Activated CD8-positive, alpha-beta memory T cell treated with anti-CD3 and anti-CD28 coated beads, Interleukin-2, amount 50 U/mL, for 4 hours (primary cell): ENCODE results near the gene NSDHL.
"Not testable (repeated sequence)": the region's sequence is repeated elsewhere in the genome, so short reads cannot be mapped to it uniquely, and the experiment has no call there.

Experiments used
- DNase-seq: peaks from one replicate; pipeline ENCODE4 v3.0.0-alpha.2; 2020

The NSDHL gene

GRCh38 chrX:152830312-152831305, at the start of gene NSDHL, which contains the start of gene CETN2:
Gene NSDHL (plus strand): TSS chrX:152831063. CDS start chrX:152846325, 15,262 bp downstream.
Gene CETN2 (minus strand): TSS chrX:152830757. CDS start chrX:152830710, 47 bp downstream.
- DNase-seq: peak; percentile 91

- not testable (repeated sequence) for DNase-seq
These were observed 43.8 kb upstream of the NSDHL start for GRCh38 chrX:152787062-152787461.

GRCh38 chrX:152798945-152799344, 31.9 kb upstream of the NSDHL start:
- DNase-seq: no peak

- no peak for DNase-seq
These were observed 24.8 kb upstream of the NSDHL start for GRCh38 chrX:152806035-152806434.

- DNase-seq: no peak
These were observed 20.5 kb upstream of the NSDHL start for GRCh38 chrX:152810403-152810802.

- no peak for DNase-seq
These were observed 17.7 kb upstream of the NSDHL start for GRCh38 chrX:152813206-152813605.

- no peak for DNase-seq
These were observed 16.8 kb upstream of the NSDHL start for GRCh38 chrX:152814048-152814447.

- DNase-seq: no peak
These were observed 13.6 kb upstream of the NSDHL start for GRCh38 chrX:152817078-152817764.

- DNase-seq: no peak
These were observed 12.5 kb upstream of the NSDHL start for GRCh38 chrX:152818356-152818755.

- no peak for DNase-seq
These were observed 11.6 kb upstream of the NSDHL start for GRCh38 chrX:152819266-152819665.

- no peak for DNase-seq
These were observed 11.1 kb upstream of the NSDHL start for GRCh38 chrX:152819732-152820131.

- DNase-seq: no peak
These were observed 9.6 kb upstream of the NSDHL start for GRCh38 chrX:152821145-152821765.

GRCh38 chrX:152822383-152823086, 8.3 kb upstream of the NSDHL start:
- no peak for DNase-seq

- DNase-seq: no peak
These were observed 7.2 kb upstream of the NSDHL start for GRCh38 chrX:152823657-152824056.

- no peak for DNase-seq
These were observed 6.0 kb upstream of the NSDHL start for GRCh38 chrX:152824841-152825374.

- DNase-seq: no peak
These were observed 528 bp downstream of the NSDHL start for GRCh38 chrX:152831391-152831790.

GRCh38 chrX:152832520-152832919, 1.7 kb downstream of the NSDHL start:
- DNase-seq: no peak

- DNase-seq: no peak
These were observed 2.5 kb downstream of the NSDHL start for GRCh38 chrX:152833378-152833777.

GRCh38 chrX:152835470-152835869, 4.6 kb downstream of the NSDHL start:
- not testable (repeated sequence) for DNase-seq

GRCh38 chrX:152842772-152843338, 12.0 kb downstream of the NSDHL start:
- DNase-seq: no peak

- DNase-seq: no peak
These were observed 13.0 kb downstream of the NSDHL start for GRCh38 chrX:152843852-152844251.

GRCh38 chrX:152844256-152844655, 13.4 kb downstream of the NSDHL start:
- no peak for DNase-seq
